Measurements from ENCODE around the gene GNG14.

- TF ChIP-seq CTCF (IDR thresholded peaks at IDR 0.05), result no peak
- no peak for TF ChIP-seq POLR2A (IDR thresholded peaks at IDR 0.05)
Measured at GRCh38 chr19:12642506-12642905, 45.3 kb upstream of the GNG14 start.
